GM12891 (cell line): ENCODE results near the gene ARHGAP5.

ENCODE experiments used
- POLR2A ChIP-seq: IDR thresholded peaks from 2 replicates; pipeline ENCODE4 v1.6.1; 2011; ENCODE audit warnings: low read depth, low read length, control low read depth
- TAF1 ChIP-seq: IDR thresholded peaks from 2 replicates; pipeline ENCODE4 v1.6.1; 2011; ENCODE audit warnings: low read depth, low read length, control low read depth

DNA sequence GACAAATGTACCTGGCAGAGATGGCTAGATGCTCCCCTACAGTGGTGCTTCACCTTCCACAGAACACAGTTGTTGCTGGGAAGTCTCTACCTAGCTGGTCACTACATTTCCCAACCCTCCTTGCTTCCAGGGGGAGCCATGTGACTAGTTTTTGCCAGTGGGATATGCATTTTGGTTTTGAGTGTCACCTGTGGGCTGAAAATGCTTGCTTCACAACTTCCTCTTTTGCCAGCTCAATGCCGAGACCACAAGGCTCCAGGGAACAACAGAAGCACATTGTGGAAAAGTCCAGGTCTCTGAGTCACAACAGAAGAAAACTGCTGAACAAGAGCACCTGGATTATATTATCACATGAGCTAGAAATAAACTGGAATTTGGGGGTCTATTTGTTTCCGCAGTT lies 48.5 kb upstream of the ARHGAP5 start:
- no peak for TF ChIP-seq POLR2A
- no peak for TF ChIP-seq TAF1
